KBM-7 (cell line): Measurements from ENCODE around the gene ANKRD11.
A peak's percentile ranks its signal among the peaks of the same experiment; 100 is the strongest.
"Not testable (repeated sequence)": the region's sequence is repeated elsewhere in the genome, so short reads cannot be mapped to it uniquely, and the experiment has no call there.

Source experiments
- DNase-seq: peaks from one replicate; pipeline ENCODE4 v3.0.0-alpha.2; 2015
- in situ Hi-C: fragments of 300-500 bp; cut with MboI; formaldehyde crosslinking; loops from 2 replicates; pipeline ENCODE4 v1.14.3; 2020; ENCODE audit warnings: low sequenced_read_pairs, low pct_unique_long_range_greater_than_20kb, mixed read lengths

The ANKRD11 gene

GRCh38 chr16:89248196-89248982 is 242.0 kb downstream of the ANKRD11 start:
- in situ Hi-C loops, result no loop called here
- no peak for DNase-seq

- in situ Hi-C loops, result not testable (repeated sequence)
- DNase-seq, result peak; percentile 42
These were observed 242.7 kb downstream of the ANKRD11 start for GRCh38 chr16:89247734-89248075.

- in situ Hi-C loops, result no loop called here
- peak; percentile 33 for DNase-seq
These were observed 243.2 kb downstream of the ANKRD11 start for GRCh38 chr16:89246903-89247733.

- no peak for DNase-seq
- in situ Hi-C loops, result no loop called here
These were observed 243.9 kb downstream of the ANKRD11 start for GRCh38 chr16:89246383-89246902.

GRCh38 chr16:89244754-89245153 is 245.6 kb downstream of the ANKRD11 start:
- in situ Hi-C loops, result no loop called here
- no peak for DNase-seq

- DNase-seq, in situ Hi-C loops: not testable (repeated sequence)
These were observed 246.1 kb downstream of the ANKRD11 start for GRCh38 chr16:89244264-89244663.

- DNase-seq, result no peak
- in situ Hi-C loops, result no loop called here
These were observed 246.7 kb downstream of the ANKRD11 start for GRCh38 chr16:89243664-89244063.

- in situ Hi-C loops, result no loop called here
- no peak for DNase-seq
These were observed 247.6 kb downstream of the ANKRD11 start for GRCh38 chr16:89242795-89243200.

- DNase-seq, result peak; percentile 81
These were observed 249.0 kb downstream of the ANKRD11 start for GRCh38 chr16:89241187-89242007.

GRCh38 chr16:89237733-89238132 is 252.6 kb downstream of the ANKRD11 start:
- in situ Hi-C loops, result no loop called here

More at GRCh38 chr16:89241187-89242007, 249.0 kb downstream of the ANKRD11 start:
- in situ Hi-C loops, result no loop called here

GRCh38 chr16:89233678-89234490 is 256.5 kb downstream of the ANKRD11 start:
- in situ Hi-C loops, result no loop called here
- DNase-seq, result no peak

More at GRCh38 chr16:89237733-89238132, 252.6 kb downstream of the ANKRD11 start:
- no peak for DNase-seq

- no peak for DNase-seq
- in situ Hi-C loops, result no loop called here
These were observed 258.3 kb downstream of the ANKRD11 start for GRCh38 chr16:89232107-89232506.

GRCh38 chr16:89230255-89230654 is 260.1 kb downstream of the ANKRD11 start:
- in situ Hi-C loops, result no loop called here

GRCh38 chr16:89224665-89225064 is 265.7 kb downstream of the ANKRD11 start:
- in situ Hi-C loops, result no loop called here
- DNase-seq, result no peak

More at GRCh38 chr16:89230255-89230654, 260.1 kb downstream of the ANKRD11 start:
- no peak for DNase-seq

- in situ Hi-C loops, result no loop called here
- DNase-seq, result no peak
These were observed 267.4 kb downstream of the ANKRD11 start for GRCh38 chr16:89222931-89223330.

GRCh38 chr16:89221604-89222003 is 268.8 kb downstream of the ANKRD11 start:
- no peak for DNase-seq
- in situ Hi-C loops, result no loop called here

- no peak for DNase-seq
- in situ Hi-C loops, result no loop called here
These were observed 271.0 kb downstream of the ANKRD11 start for GRCh38 chr16:89219365-89219764.
